Measurements from ENCODE around the gene OAF.

DNA sequence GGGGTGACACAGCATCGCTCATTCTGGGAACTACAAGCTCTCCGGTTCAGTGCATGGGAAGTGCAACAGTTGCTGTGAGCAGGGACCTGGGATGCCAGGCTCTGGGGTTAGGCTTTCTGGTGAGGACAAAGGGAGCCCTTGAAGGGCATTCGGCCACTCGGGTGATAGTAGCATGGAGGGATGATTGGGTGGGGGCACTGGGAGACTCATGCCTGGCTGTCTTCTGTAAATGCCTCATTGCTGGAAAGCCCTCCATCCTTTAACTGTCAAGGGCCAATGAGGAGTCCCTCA is 9.9 kb downstream of the OAF start:
- TF ChIP-seq, protein P1, sequence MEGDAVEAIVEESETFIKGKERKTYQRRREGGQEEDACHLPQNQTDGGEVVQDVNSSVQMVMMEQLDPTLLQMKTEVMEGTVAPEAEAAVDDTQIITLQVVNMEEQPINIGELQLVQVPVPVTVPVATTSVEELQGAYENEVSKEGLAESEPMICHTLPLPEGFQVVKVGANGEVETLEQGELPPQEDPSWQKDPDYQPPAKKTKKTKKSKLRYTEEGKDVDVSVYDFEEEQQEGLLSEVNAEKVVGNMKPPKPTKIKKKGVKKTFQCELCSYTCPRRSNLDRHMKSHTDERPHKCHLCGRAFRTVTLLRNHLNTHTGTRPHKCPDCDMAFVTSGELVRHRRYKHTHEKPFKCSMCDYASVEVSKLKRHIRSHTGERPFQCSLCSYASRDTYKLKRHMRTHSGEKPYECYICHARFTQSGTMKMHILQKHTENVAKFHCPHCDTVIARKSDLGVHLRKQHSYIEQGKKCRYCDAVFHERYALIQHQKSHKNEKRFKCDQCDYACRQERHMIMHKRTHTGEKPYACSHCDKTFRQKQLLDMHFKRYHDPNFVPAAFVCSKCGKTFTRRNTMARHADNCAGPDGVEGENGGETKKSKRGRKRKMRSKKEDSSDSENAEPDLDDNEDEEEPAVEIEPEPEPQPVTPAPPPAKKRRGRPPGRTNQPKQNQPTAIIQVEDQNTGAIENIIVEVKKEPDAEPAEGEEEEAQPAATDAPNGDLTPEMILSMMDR (IDR thresholded peaks at IDR 0.05), result no peak
- no peak for TF ChIP-seq EZH2 (IDR thresholded peaks at IDR 0.05; ENCODE audit: borderline replicate concordance, insufficient read depth, low read depth, low read length, poor library complexity, severe bottlenecking)
